ENCODE results near the gene ZCCHC13. TPM values are rescaled to one million over a fixed set of nuclear protein-coding genes. Genes with fewer than 3 reads are reported as not detected.
A peak's percentile ranks its signal among the peaks of the same experiment; 100 is the strongest.

ZCCHC13 gene
- total and polyA plus RNA-seq, 10 donors = not detected

DNA sequence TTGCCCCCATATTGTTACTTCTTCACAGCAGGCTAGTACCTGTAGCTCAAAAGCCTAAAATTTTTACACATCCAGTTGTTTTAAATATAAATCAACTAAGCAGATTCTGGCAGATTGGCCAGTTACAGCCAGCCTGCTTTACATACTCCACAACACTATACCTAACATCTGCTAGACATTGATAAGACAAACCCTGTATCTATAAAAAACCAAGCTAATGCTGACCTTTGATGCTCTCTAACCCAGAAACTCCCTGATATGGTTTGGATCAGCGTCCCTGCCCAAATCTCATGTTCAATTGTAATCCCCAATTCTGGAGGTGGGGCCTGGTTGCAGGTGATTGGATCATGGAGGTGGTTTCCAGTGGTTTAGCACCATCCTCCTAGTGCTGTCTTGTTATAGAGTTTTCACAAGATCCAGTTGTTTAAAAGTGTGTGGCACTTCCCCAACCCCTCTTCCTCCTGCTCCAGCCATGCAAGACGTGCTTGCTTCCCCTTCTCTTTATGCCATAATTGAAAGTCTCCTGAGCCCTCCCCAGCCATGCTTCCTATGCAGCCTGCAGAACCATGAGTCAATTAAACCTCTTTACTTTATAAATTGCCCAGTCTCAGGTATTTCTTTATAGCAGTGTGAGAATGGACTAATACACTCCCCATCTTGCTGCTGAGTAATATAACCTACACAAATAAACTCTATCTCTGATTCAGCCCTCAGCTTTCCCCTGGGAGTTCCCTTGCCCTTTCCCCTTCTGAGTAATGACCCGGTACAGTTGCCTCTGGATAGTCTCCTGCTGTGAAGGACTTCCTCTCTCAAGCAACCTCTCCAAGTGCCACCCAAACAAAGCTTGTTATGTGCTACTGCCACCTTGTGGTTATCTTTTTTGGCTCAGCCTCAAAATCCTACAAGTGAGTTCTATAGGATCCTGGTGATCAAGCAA, 39.6 kb downstream of the ZCCHC13 start:
- TF ChIP-seq CTCF (IDR thresholded peaks at IDR 0.05 in 8 of 11, conservative IDR thresholded peaks at IDR 0.05 in 3 of 11) (peak in 10 of 11 experiments; percentile 12 to 68 (median 59)), POLR2AphosphoS5 (IDR thresholded peaks at IDR 0.05) (peak in 1 of 3 donors; percentile 43), POLR2A (IDR thresholded peaks at IDR 0.05) (no peak)
- no peak overlapping the region for H3K4me3 ChIP-seq
- intact Hi-C loops (cut with DNase I; ENCODE audit: low total_unique reads) = loop anchor here (10.0 kb wide), 1 partner anchor 489 kb away; the partner anchor contains the start of gene XIST
- no peak for DNase-seq
- peaks cover 0 to 8% (median 4%) of the 10 kb centered on the region in 6 donors for H3K4me1 ChIP-seq
- H3K36me3 ChIP-seq = no peaks in the 10 kb centered on the region
- H3K27ac ChIP-seq = no peak overlapping the region
- peaks cover 0 to 5% (median 0%) of the 10 kb centered on the region in 8 donors for H3K9me3 ChIP-seq
- peaks cover 0 to 8% (median 0%) of the 10 kb centered on the region in 7 donors for H3K27me3 ChIP-seq (replicated peaks in 1 of 7)
- WGBS, 5 donors = 29 to 37% (median 33%) methylated on average over 3 of the region's 3 CpGs

- Histone ChIP-seq H3K4me1 (peaks cover 0 to 8% (median 4%) of the 10 kb centered on the region in 6 donors), H3K27me3 (replicated peaks in 1 of 7) (peaks cover 0 to 8% (median 0%) of the 10 kb centered on the region in 7 donors), H3K36me3 (no peaks in the 10 kb centered on the region), H3K4me3 (no peak overlapping the region), H3K27ac (no peak overlapping the region), H3K9me3 (no peaks in the 10 kb centered on the region)
- WGBS, 5 donors = 61 to 75% (median 69%) methylated on average over 4 of the region's 4 CpGs
- intact Hi-C loops (cut with DNase I; ENCODE audit: low total_unique reads) = loop anchor here (10.0 kb wide), 1 partner anchor 489 kb away; the partner anchor contains the start of gene XIST
- DNase-seq = no peak
- TF ChIP-seq POLR2AphosphoS5 (IDR thresholded peaks at IDR 0.05) (no peak), POLR2A (IDR thresholded peaks at IDR 0.05) (no peak), CTCF (IDR thresholded peaks at IDR 0.05 in 8 of 11, conservative IDR thresholded peaks at IDR 0.05 in 3 of 11) (peak in 5 of 11 experiments; percentile 5 to 28 (median 19))
Measured at GRCh38 chrX:74344280-74344622, 40.3 kb downstream of the ZCCHC13 start.

DNA sequence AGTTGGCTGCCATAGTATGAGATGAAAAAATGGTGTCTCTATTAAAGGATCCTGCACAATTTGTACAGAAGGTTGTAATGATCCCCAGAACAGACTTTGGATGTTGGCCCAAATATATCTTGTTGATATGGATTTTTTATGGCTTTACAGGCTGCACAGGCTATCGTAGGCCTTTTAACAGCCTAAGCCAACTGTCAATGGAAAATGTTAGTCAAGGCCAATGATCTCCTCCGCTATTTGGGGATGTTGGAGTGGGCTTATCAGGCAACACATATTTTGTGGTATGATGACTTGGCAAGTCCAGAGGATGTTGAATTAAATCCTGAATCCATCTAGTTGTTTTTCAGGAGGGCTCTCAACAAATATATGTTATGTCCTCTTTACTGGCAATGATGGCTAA, 42.1 kb downstream of the ZCCHC13 start:
- no peak for TF ChIP-seq CTCF (IDR thresholded peaks at IDR 0.05 in 8 of 11, conservative IDR thresholded peaks at IDR 0.05 in 3 of 11)
- TF ChIP-seq POLR2AphosphoS5 (IDR thresholded peaks at IDR 0.05) = no peak
- no peak for TF ChIP-seq POLR2A (IDR thresholded peaks at IDR 0.05)
- WGBS, 5 donors = 32 to 67% (median 52%) methylated on average over 2 of the region's 2 CpGs
- no peaks in the 10 kb centered on the region for H3K9me3 ChIP-seq
- no peaks in the 10 kb centered on the region for H3K36me3 ChIP-seq
- peaks cover 0 to 8% (median 4%) of the 10 kb centered on the region in 6 donors for H3K4me1 ChIP-seq
- no peak overlapping the region for H3K27ac ChIP-seq
- no peak for DNase-seq
- peaks cover 0 to 3% (median 0%) of the 10 kb centered on the region in 7 donors for H3K27me3 ChIP-seq (replicated peaks in 1 of 7)
- no peak overlapping the region for H3K4me3 ChIP-seq
- intact Hi-C loops (cut with DNase I; ENCODE audit: low total_unique reads) = loop anchor here (10.0 kb wide), 1 partner anchor 491 kb away; the partner anchor contains the start of gene XIST

- Histone ChIP-seq H3K4me1 (no peaks in the 10 kb centered on the region), H3K9me3 (no peaks in the 10 kb centered on the region), H3K4me3 (no peak overlapping the region), H3K27me3 (replicated peaks in 1 of 7) (peaks cover 0 to 3% (median 0%) of the 10 kb centered on the region in 7 donors), H3K36me3 (no peaks in the 10 kb centered on the region), H3K27ac (no peak overlapping the region)
- intact Hi-C loops (cut with DNase I; ENCODE audit: low total_unique reads) = loop anchor here (10.0 kb wide), 1 partner anchor 495 kb away; the partner anchor contains the start of gene XIST
- DNase-seq = no peak
- WGBS, 5 donors = 58 to 100% (median 65%) methylated on average over 3 of the region's 3 CpGs
- TF ChIP-seq CTCF (IDR thresholded peaks at IDR 0.05 in 8 of 11, conservative IDR thresholded peaks at IDR 0.05 in 3 of 11) (no peak), POLR2A (IDR thresholded peaks at IDR 0.05) (no peak), POLR2AphosphoS5 (IDR thresholded peaks at IDR 0.05) (no peak)
Measured at GRCh38 chrX:74349387-74349786, 45.4 kb downstream of the ZCCHC13 start.
